Measurements from ENCODE around the gene MYH9. TPM values are rescaled to one million over a fixed set of nuclear protein-coding genes. Genes with fewer than 3 reads are reported as not detected.

MYH9 gene
- polyA plus RNA-seq, 1 donor from 2014 or later: 7.1 TPM

DNA sequence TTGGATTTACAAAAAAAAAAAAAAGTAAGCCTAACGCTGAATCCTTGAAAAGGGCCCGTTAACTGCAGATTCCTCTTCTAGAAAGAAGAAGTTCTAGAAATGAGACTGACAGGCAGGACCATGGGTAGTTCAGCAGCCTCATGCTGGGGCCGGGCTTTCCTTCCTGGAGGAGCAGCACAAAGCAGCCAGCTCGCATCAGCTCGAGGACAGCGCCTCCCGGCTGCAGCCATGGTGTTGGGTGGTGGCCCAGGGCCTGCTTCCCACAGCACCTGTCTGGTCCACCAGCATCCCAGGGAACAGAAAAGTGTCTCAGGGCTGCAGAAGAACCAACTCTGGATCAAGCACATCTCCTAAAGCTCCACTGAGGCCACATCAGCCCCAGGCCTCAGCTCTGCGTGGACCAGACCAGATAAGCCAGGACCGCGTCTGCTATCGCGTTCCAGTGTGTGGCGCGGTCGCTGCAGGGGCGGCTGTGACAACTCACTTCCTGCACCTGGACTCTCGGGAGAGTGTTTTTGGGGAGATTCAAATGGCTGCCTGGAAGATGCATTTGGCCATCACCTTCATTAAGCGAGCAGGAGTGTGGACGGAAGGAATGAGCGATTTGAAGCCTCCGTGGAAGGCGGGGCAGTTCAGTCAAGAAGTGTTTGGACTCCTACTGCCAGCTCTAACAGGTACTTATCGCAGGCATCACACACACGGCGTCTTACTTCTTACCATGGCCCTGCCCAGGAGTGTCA lies 53.5 kb downstream of the MYH9 start:
- Histone ChIP-seq H3K27ac (ENCODE audit: low read length) (no peak overlapping the region), H3K27me3 (ENCODE audit: insufficient read depth, low read depth, low read length) (no peaks in the 10 kb centered on the region), H3K9me2 (ENCODE audit: insufficient read depth, low read length) (no peaks in the 10 kb centered on the region), H3K9ac (ENCODE audit: low read length) (no peak overlapping the region), H3K36me3 (ENCODE audit: insufficient read depth, low read length) (no peaks in the 10 kb centered on the region), H3K4me2 (ENCODE audit: low read length) (no peak overlapping the region), H3K9me3 (ENCODE audit: low read length) (no peaks in the 10 kb centered on the region), H3F3A (ENCODE audit: insufficient read depth, low read length, poor library complexity, severe bottlenecking) (no peaks in the 10 kb centered on the region), H3K79me2 (replicated peaks; ENCODE audit: insufficient read depth, low read length) (no peaks in the 10 kb centered on the region), H2AFZ (ENCODE audit: low read depth, low read length) (no peak overlapping the region), H4K20me1 (ENCODE audit: insufficient read depth) (no peaks in the 10 kb centered on the region), H3K4me3 (ENCODE audit: low read length) (no peak overlapping the region)
- TF ChIP-seq CTCF (IDR thresholded peaks at IDR 0.05; ENCODE audit: poor library complexity, severe bottlenecking) (no peak), TAF1 (IDR thresholded peaks at IDR 0.05; ENCODE audit: low read depth) (no peak), EP300 (conservative IDR thresholded peaks at IDR 0.05; ENCODE audit: poor library complexity, severe bottlenecking) (no peak)

- no peaks in the 10 kb centered on the region for H3K27me3 ChIP-seq (ENCODE audit: insufficient read depth, low read depth, low read length)
These were observed 54.1 kb downstream of the MYH9 start for GRCh38 chr22:36333644-36334043.

DNA sequence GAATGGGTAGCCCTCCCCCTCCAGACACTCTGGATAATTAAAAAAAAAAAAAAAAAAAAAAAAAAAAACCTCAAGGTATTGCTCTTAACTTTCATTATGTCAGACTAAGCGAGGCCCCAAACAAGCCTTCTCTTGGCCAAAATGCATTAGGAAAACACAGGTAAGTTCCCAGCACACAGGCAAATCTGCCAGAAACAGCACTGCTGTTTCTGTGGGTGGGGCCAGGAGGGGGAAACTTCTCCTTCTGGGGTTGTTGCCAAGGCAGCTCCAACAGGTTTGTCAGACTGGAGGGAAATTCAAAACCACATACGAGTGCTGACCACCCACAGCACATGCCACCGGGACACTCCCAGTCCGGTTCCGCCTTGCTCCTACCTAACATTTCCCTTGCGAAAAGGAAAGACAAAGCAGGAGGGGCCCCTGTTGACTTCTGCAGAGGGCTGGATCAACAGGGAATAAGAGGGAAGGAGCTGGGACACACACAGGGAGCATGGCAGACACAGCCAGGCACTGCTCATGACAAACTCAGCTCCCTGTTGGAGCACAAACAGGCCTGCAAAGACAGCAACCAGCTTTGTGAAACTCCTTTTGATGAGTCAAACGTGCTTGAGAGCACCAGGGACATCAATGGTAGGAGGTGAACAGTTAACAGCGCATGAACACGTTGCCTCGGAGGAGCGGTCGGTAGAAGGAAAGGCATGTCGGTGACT lies 55.0 kb downstream of the MYH9 start:
- no peaks in the 10 kb centered on the region for H3K36me3 ChIP-seq (ENCODE audit: insufficient read depth, low read length)
- H3K4me2 ChIP-seq (ENCODE audit: low read length): no peak overlapping the region

More at GRCh38 chr22:36333644-36334043, 54.1 kb downstream of the MYH9 start:
- Histone ChIP-seq H3K9me2 (ENCODE audit: insufficient read depth, low read length) (no peaks in the 10 kb centered on the region), H3K4me2 (ENCODE audit: low read length) (no peak overlapping the region), H3K36me3 (ENCODE audit: insufficient read depth, low read length) (no peaks in the 10 kb centered on the region), H3K9me3 (ENCODE audit: low read length) (no peaks in the 10 kb centered on the region), H3F3A (ENCODE audit: insufficient read depth, low read length, poor library complexity, severe bottlenecking) (no peaks in the 10 kb centered on the region), H2AFZ (ENCODE audit: low read depth, low read length) (no peak overlapping the region), H3K4me3 (ENCODE audit: low read length) (no peak overlapping the region), H3K27ac (ENCODE audit: low read length) (no peak overlapping the region), H3K9ac (ENCODE audit: low read length) (no peak overlapping the region), H3K79me2 (replicated peaks; ENCODE audit: insufficient read depth, low read length) (no peaks in the 10 kb centered on the region), H4K20me1 (ENCODE audit: insufficient read depth) (no peaks in the 10 kb centered on the region)
- no peak for TF ChIP-seq SMC3 (conservative IDR thresholded peaks at IDR 0.05; ENCODE audit: poor library complexity)
- no peak for TF ChIP-seq MXI1 (conservative IDR thresholded peaks at IDR 0.05; ENCODE audit: poor library complexity, severe bottlenecking)
- no peak for TF ChIP-seq EP300 (conservative IDR thresholded peaks at IDR 0.05; ENCODE audit: poor library complexity, severe bottlenecking)

More for the DNA sequence above, 55.0 kb downstream of the MYH9 start:
- Histone ChIP-seq H3K27ac (ENCODE audit: low read length) (no peak overlapping the region), H3K79me2 (replicated peaks; ENCODE audit: insufficient read depth, low read length) (no peaks in the 10 kb centered on the region), H4K20me1 (ENCODE audit: insufficient read depth) (no peaks in the 10 kb centered on the region), H2AFZ (ENCODE audit: low read depth, low read length) (no peak overlapping the region), H3K9me3 (ENCODE audit: low read length) (no peaks in the 10 kb centered on the region), H3K4me3 (ENCODE audit: low read length) (no peak overlapping the region), H3K27me3 (ENCODE audit: insufficient read depth, low read depth, low read length) (no peaks in the 10 kb centered on the region), H3K9ac (ENCODE audit: low read length) (no peak overlapping the region), H3K9me2 (ENCODE audit: insufficient read depth, low read length) (no peaks in the 10 kb centered on the region), H3F3A (ENCODE audit: insufficient read depth, low read length, poor library complexity, severe bottlenecking) (no peaks in the 10 kb centered on the region)
- TF ChIP-seq MXI1 (conservative IDR thresholded peaks at IDR 0.05; ENCODE audit: poor library complexity, severe bottlenecking) (no peak), CTCF (IDR thresholded peaks at IDR 0.05; ENCODE audit: poor library complexity, severe bottlenecking) (no peak), TAF1 (IDR thresholded peaks at IDR 0.05; ENCODE audit: low read depth) (no peak), EP300 (conservative IDR thresholded peaks at IDR 0.05; ENCODE audit: poor library complexity, severe bottlenecking) (no peak), SMC3 (conservative IDR thresholded peaks at IDR 0.05; ENCODE audit: poor library complexity) (no peak), EZH2 (IDR thresholded peaks at IDR 0.05; ENCODE audit: borderline replicate concordance, insufficient read depth, low read length, poor library complexity, severe bottlenecking) (no peak), RAD21 (conservative IDR thresholded peaks at IDR 0.05) (no peak), POLR2AphosphoS5 (IDR thresholded peaks at IDR 0.05) (no peak)
- TF ChIP-seq, protein P1, sequence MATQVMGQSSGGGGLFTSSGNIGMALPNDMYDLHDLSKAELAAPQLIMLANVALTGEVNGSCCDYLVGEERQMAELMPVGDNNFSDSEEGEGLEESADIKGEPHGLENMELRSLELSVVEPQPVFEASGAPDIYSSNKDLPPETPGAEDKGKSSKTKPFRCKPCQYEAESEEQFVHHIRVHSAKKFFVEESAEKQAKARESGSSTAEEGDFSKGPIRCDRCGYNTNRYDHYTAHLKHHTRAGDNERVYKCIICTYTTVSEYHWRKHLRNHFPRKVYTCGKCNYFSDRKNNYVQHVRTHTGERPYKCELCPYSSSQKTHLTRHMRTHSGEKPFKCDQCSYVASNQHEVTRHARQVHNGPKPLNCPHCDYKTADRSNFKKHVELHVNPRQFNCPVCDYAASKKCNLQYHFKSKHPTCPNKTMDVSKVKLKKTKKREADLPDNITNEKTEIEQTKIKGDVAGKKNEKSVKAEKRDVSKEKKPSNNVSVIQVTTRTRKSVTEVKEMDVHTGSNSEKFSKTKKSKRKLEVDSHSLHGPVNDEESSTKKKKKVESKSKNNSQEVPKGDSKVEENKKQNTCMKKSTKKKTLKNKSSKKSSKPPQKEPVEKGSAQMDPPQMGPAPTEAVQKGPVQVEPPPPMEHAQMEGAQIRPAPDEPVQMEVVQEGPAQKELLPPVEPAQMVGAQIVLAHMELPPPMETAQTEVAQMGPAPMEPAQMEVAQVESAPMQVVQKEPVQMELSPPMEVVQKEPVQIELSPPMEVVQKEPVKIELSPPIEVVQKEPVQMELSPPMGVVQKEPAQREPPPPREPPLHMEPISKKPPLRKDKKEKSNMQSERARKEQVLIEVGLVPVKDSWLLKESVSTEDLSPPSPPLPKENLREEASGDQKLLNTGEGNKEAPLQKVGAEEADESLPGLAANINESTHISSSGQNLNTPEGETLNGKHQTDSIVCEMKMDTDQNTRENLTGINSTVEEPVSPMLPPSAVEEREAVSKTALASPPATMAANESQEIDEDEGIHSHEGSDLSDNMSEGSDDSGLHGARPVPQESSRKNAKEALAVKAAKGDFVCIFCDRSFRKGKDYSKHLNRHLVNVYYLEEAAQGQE (IDR thresholded peaks at IDR 0.05; ENCODE audit: borderline replicate concordance): no peak
